ENCODE measurements around the gene FAM120B.
A peak's percentile ranks its signal among the peaks of the same experiment; 100 is the strongest.
"Not testable (repeated sequence)": the region's sequence is repeated elsewhere in the genome, so short reads cannot be mapped to it uniquely, and the experiment has no call there.

Gene FAM120B

DNA sequence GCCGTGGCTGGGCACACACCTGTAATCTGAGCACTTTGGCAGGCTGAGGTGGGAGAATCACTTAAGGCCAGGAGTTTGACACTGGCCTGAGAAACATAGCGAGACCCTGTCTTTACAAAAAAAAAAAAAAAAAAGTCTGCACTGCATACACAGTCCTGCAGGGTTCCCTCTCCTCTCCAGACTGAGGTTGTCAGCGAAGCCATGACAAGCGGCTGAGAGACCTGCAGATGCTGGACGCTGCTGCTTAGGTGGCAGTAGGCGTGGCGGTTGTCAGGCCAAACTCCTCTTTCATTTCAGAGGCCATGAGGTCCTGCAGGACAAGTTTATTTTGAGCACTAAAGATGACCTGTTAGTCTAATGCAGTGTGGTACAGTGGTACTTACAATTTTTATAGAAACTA lies 86.5 kb downstream of the FAM120B start:
- no peak for DNase-seq (ENCODE audit: low spot score)

DNA sequence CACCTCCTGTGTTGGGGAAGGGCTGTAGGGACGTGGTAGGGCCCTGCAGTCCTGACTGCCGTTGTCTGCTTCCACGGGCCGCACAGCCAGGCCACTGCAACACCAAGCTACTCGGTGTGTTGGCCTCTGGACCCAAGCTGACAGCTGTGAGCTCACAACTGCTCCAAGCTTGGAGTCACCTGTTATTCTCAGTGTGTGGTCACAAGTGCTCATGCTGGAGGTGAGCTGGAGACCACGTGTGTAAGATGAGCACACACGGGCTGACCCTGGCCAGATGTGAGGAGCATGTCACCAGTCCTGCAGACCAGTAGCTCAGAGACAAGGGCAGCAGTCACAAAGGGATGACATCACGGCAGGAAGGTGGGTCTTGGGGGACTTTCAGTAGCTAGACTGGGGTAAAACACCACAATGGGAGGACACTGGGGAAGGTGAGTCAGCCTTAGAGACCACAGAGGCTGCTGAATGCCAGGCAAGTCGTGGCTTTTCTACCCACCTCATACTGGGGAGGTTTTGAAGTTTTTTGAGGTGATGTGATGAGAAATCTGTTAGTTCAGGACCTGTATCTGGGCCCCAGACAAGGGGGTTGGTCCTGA lies 87.3 kb downstream of the FAM120B start:
- DNase-seq (ENCODE audit: low spot score) = no peak

DNA sequence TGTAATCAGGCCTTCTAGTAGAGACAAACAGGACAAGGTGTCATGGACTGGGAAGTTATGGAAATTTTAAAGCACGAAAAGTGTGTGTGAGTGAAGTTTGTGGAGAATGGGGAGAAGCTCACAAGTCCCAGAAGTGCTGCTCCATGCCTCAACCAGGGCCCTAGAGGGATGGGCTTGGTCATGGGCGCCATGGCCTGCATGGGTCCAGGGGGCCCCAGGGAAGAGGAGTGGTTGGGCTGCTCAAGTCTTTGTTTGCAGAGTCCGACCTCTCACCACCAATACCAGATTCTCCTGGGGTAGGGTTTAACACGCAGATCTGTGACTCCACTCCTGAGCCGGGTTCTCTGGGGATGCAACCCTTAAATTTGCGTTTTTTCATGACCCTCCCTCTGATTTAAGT lies 88.4 kb downstream of the FAM120B start:
- DNase-seq (ENCODE audit: low spot score) = no peak

DNA sequence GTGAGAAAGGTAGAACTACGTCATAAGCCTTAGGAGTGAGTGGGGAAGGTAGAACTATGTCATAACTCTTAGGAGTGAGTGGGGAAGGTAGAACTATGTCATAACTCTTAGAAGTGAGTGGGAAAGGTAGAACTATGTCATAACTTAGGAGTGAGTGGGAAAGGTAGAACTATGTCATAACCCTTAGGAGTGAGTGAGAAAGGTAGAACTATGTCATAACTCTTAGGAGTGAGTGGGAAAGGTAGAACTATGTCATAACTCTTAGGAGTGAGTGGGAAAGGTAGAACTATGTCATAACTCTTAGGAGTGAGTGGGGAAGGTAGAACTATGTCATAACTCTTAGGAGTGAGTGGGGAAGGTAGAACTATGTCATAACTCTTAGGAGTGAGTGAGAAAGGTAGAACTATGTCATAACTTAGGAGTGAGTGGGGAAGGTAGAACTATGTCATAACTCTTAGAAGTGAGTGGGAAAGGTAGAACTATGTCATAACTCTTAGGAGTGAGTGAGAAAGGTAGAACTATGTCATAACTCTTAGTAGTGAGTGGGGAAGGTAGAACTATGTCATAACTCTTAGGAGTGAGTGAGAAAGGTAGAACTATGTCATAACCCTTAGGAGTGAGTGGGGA lies 92.3 kb downstream of the FAM120B start:
- DNase-seq (ENCODE audit: low spot score) = not testable (repeated sequence)

DNA sequence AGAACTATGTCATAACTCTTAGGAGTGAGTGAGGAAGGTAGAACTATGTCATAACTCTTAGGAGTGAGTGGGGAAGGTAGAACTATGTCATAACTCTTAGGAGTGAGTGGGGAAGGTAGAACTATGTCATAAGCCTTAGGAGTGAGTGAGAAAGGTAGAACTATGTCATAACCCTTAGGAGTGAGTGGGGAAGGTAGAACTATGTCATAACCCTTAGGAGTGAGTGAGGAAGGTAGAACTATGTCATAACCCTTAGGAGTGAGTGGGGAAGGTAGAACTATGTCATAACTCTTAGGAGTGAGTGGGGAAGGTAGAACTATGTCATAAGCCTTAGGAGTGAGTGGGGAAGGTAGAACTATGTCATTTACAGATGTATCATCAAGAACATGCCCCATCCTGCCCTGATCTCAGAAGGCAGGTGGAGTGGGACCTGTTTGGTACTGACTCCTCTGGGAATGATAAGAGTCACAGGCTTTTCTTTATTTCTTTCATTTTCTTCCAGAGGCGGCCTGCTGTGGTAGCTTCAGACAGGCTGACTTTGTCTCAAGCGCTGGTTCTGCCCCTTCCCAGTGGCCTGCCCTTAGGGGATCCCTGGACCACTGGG lies 93.5 kb downstream of the FAM120B start:
- DNase-seq (ENCODE audit: low spot score) = not testable (repeated sequence)

DNA sequence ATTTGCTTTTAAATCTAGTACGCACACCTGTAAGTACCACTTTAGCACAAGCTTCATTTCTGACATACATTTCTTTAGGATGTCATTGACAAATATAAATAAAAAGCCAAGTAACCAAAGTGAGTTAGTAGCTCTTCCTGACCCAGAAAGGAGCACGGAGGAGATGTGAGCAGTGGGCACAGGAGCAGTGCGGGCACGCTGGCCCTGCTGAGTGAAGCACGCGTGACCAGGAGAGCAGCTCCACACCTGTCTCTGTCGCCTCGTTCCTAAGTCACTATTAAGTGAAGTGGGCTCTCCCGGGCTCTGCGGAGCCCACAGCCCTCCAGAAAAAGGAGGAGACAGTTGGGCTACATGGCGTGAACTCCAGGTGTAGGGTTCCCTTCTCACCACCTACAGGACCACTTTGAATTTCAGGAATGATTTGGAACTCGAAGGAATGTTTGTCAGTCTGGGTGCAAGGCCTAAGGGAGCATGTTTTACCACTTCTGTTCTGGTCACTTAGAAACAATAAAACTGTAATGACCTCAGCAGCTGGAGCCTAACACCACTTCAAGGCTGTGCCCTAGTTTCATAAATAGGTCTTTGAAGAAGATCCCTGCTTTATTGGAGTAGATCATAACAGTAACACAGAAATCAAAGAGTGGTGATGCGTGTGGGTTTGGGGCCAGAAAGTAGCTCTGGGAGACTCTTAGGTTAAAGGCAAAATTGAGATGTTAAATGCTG lies 95.9 kb downstream of the FAM120B start:
- no peak for DNase-seq (ENCODE audit: low spot score)

DNA sequence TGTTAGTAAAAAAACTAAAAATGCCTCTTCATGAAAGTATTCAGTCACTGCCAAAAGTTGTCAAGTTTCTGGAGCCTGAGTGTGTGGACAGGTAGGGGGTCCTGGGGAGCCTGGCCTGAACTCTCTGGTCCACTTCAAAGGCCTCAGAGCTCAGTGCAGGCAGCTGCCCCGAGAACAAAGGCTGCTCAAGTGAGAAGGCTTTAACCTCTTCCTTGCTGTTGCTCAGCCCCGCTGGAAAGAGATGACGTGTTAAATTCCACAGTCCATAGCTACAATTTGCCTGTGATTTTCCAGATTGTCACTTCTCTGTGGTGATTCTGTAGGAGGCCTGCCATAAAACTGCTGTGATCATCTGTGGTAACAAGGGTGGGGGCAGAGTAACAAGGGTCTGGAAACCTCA lies 96.9 kb downstream of the FAM120B start:
- no peak for DNase-seq (ENCODE audit: low spot score)

DNA sequence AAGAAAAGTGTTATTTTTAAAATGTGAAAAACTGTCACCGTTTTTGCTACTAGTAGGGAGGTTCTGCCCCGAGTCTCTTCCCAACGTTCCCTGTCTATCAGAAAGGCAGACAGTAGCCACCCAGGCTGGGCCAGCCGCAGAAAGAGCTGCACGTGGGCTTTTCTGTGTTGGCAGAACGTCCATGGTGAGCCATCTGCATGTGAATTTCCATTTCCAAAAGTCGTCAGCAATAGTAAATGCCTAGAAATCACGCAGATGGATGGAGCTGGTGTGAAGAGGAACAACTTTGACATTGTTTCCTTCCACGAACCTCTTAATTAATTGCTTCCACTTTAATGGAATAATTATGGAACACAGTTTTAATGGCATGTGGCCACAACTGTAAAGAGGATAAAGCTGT lies 97.5 kb downstream of the FAM120B start:
- no peak for DNase-seq (ENCODE audit: low spot score)

DNA sequence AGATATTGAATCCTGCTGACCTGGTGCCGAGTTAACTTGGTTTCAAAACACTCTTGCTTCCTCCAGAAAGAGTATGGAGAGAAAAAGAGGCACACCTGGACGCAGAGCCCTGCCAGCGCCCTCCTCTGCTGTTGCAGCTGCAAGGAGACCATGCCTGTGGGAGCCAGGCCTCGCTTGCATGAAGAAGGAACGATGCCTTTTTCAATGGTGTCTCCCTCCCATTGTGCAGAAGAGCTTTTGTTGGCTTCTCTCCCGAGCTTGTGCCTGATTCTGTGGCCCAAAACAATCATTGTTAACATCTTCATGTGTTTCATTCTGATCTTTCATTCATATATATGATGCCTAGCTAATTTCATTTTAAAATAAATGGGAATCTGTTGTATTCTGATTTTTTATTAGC lies 98.1 kb downstream of the FAM120B start:
- no peak for DNase-seq (ENCODE audit: low spot score)

DNA sequence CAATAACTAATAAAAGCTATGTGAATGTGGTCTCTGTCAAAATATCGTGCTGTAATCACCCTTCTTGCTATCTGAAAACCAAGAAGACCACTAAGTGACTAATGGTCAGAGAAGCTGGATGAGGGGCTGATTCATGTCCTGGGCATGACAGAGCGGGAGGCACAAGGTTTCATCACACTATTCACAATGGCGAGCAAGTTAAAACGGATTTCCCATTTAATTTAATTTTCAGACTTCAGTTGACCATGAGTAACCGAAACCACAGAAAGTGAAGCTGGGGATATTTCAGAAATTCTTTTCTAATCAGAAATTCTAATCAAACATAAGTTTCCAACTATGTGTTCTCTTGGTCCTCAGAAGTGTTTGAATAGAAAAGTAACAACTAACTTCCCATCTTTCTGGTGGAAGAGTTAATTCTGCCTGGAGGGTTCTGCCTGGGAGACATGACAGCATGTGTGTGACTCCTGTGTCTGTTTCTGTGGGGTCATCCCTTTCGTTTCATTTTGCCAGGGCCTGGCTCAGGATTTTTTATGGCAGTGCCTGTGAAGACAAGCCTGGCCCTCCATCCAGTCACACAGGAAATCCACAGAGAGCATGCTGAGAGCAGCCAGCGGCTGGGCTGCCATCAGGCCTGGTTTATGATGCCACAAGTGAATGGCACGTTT lies 98.9 kb downstream of the FAM120B start:
- DNase-seq (ENCODE audit: low spot score) = peak; percentile 17

DNA sequence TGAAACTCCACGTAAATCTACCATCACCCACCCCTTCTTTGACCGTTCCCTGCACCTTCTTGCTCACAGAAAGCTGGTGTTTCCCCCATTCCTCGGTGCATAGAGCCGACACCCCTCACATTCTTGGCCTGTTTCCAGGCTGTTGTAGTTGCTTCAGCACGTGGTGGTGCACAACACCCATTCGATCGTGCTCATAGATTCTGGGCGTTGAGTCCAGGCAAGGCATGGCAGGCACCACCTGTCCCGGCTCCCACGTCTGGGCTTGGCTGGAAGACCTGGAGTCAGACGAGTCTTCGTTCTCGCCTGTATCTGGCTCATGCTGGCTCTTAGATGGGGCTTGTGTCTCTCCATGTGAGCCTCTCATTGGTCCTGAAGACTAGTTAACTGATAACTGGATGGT lies 100.6 kb downstream of the FAM120B start:
- no peak for DNase-seq (ENCODE audit: low spot score)

DNA sequence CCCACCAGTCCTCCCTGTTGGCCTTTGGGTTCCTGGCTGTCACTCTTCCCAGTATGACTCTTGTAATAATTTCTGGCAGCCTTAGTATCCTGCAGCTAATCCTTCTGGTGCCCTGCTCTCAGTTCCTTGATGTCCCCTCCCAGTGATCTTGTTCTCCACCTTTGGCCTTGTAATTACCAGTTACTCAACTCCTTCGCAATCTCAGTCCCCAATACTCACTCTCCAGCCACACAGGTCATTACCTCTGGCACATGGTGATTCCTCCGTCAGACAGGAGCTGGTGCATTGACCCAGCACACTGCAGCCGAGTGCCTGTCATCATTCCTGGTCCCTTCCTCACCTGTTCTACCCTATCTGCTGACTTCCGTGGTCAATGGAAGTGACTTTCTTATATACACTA lies 101.4 kb downstream of the FAM120B start:
- DNase-seq (ENCODE audit: low spot score) = no peak

DNA sequence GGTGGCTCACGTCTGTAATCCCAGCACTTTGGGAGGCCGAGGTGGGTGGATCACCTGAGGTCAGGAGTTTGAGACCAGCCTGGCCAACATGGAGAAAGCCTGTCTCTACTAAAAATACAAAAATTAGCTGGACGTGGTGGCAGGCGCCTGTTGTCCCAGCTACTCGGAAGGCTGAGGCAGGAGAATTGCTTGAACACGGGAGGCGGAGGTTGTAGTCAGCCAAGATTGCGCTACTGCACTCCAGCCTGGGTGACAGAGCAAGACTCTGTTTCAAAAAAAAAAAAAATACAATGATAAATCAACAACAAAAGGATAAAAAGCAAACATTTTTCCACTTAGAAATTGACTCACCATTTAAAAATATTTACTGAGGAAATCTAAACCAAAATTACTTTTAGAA lies 103.2 kb downstream of the FAM120B start:
- DNase-seq (ENCODE audit: low spot score) = not testable (repeated sequence)

DNA sequence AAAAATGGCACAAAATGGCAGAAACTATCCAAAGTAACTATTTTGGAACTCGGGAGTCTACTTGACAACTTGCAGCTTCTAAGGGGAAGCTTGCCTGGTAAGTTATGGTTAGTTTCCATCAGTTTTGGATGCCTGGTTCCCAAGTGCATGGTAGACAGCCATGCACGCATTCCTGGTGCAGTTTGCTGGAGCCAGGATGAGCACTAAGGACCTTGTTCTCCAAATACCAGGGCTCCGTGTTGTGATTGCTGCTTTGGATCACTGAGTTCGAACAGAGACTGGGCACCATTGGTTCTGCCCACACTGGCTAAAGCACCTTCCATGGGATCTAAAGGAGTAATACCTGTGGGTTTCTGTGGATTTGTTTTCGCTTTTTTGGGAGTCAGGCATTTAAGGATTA lies 103.7 kb downstream of the FAM120B start:
- no peak for DNase-seq (ENCODE audit: low spot score)

DNA sequence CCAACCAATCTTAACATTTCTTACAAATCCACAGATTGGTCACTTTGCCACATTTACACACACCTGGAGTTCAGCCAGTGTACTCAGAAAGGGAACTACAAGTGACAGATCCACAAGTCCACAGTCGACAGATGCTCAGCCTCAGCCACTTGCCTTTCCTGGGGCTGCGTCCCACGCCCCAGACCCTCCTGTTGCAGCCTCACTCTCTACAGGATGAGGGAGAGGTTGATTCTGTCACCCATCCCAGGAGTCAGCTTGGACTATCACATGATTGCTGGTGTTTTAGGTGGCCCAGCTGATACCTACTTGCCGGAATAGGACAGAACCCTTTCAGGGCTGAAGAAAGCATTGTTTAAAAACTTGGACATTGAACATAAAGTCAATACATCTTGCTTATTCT lies 108.8 kb downstream of the FAM120B start:
- no peak for DNase-seq (ENCODE audit: low spot score)

DNA sequence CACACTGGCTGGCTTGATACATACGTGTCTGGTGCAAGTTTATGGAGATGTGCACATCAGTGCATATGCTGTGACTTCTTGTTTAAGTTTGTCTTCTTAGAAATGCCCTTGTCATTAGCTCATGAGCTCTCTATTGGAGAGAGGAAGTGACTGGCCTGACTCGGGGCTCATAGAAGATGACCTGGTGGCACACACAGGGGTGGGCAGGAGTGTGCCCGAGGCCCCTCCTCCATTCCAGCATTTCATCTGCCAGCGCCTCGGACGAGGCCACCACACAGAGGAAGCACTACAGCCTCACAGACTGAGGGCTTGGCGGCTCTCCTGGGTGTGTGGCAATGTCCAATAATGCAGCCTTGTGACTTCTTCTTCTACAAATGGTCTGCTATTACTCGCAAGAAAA lies 109.7 kb downstream of the FAM120B start:
- DNase-seq (ENCODE audit: low spot score) = no peak

DNA sequence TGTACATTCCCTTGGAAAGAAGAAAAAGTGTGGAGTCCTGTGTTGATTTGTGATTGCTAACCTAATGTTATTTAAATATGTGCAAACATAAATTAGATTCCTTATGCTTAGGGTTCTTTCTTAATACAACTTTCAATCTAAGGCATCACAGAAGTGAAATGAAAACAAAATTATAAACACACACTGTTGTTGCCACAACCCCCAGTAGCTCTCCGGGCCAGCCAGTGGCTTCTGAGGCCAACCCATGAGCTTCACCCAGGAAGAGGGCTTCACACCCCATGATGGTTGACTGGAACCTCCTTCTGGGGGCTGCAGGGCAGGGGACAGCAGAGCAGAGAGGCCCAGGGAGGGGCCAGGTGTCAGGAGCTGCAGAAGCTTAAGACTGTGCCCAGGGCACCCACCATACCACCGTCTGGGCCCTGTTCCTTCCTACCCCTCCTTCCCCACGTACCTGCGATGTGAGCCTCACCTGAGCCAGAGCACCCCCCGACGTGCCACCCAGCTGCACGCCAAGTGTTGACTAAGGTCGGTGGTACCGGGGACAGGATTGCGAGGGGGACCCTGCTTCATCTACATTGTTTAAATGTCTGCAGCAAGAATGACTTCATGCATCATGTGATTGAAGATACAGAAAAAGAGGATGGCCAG lies 110.5 kb downstream of the FAM120B start:
- DNase-seq (ENCODE audit: low spot score) = no peak

DNA sequence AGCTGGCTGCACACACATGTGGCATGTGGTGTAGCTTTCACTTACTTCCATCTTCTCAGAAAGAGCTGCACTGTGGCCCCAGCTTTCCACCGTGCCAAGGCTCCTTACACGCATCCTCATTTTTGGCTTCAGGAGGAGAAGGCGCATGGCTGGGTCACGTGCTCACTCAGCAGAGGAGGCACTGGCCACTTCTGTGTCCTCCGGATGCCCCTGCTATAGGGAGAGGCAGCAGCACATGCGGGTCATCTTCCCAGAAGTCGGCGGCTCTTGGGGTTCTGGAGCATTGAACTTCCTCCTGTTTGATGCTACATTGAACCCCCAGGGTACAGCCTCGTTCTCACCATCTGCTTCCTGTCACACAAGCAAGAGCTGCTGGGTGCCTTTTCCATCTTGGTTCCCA lies 111.3 kb downstream of the FAM120B start:
- DNase-seq (ENCODE audit: low spot score) = no peak

DNA sequence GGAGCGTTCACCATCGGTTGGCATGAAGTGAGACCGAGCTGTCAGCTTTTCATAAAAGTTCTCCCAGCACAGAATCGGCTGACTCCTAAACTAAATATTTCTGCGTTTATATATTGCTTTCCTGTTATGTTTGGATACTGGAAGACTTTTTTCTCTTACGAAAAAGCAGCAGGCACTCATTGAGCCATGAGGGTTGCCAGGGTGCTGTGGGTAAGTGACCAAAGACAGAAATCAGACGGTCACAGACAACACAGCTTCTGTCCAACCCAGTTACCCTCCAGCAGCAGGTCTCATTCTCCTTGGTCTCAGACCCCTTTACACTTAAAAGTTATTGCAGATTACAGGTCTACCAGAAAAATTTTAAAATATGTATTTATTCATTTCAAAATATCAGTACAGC lies 113.7 kb downstream of the FAM120B start:
- no peak for DNase-seq (ENCODE audit: low spot score)

DNA sequence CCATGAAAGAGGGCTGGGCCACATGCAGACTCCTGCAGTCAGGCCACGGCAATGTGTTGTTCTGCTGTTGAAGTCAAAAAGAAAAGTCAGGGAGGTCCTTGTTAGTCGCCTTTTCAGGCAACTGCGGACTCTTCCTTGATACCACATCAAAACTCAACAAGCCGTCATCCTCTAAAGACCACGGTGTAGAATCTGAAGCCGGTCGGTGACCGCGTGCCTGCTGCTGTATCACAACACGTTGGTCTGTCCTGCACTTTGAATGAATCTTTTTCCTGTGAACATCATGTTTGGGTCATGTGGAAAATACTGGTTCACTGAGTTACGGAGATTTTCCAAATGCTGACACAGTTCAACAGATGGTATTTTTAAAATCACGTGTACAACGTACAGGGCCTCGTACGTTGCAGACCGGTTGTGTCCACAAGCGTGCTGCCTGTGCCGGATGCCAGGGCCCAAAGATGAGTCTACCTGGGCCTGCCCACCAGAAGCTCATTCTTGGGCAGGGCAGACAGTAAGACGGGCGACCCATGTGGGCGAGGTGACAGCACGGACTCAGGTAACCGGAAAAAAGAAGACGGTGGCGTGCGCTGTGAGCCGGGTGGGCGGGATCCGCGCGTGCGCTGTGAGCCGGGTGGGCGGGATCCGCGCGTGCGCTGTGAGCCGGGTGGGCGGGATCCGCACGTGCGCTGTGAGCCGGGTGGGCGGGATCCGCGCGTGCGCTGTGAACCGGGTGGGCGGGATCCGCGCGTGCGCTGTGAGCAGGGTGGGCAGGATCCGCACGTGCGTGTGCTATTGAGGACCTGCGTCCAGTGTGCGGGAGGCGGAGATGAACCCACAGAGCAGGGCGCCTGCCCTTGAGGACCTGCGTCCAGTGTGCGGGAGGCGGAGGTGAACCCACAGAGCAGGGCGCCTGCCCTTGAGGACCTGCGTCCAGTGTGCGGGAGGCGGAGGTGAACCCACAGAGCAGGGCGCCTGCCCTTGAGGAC lies 114.5 kb downstream of the FAM120B start:
- DNase-seq (ENCODE audit: low spot score) = no peak

DNA sequence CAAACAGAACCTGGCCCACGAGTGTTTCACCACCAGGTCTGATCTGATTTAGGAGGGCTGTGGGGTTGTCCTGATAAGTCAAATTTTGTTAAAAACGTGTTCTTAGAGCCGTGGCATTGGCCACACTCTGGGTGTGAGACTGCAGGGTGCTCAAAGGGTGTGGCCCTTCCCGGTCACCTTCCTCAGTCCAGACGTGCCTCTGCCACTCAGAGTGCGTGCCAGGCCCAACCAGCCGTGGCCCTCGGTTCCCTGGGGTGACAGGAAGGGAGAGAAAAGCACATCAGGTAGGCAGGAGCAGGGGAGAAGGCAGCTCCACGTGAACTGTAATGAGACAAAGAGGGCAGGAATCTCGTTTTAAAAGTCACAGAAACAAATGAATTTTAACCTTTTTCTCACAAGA lies 115.4 kb downstream of the FAM120B start:
- no peak for DNase-seq (ENCODE audit: low spot score)

Data from SW480 (cell line).